Measurements from ENCODE around the gene NGLY1.

NGLY1 gene

DNA sequence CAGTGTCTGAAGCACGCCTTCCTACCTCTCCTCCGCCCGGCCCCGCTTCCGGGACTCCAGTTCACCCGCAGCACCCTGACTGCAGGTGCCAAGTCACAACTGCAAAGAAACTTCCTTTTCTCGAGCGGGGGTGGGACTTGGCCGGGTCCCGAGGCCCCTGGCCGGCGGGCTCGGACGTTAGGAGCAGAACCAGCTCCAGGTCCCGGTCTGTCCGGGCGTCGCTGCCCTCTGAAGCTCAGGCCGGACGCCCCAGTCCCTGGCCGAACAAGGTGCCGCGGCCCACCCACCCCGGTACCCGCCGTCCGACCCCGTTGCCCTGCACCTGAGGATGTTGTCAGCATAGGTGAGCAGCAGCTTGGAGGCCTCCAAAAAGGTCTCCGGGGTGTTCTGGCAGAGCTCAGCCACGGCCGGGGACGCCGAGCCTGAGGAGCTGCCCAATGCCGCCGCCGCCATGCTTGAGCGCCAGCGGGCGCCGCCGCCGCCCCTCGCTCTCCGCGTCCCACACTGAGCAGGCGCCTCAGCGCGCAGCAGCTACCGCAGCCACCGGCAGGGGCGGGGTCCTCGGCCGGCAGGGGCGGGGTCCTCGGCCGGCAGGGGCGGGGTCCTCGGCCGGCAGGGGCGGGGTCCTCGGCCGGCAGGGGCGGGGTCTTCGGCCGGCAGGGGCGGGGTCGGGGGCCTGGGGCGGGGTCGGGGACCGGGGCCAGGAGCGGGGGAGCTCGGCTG is at the start of gene NGLY1:
NGLY1 (minus strand) TSS at position 506 of the 723 bp plus-strand sequence; CDS start at position 453, 53 bp downstream.
- peak; percentile 77 for DNase-seq

GRCh38 chr3:25831578-25831977 is 48.3 kb upstream of the NGLY1 start:
- DNase-seq: no peak

- DNase-seq: no peak
Observed at GRCh38 chr3:25830373-25831280, 47.4 kb upstream of the NGLY1 start.

DNA sequence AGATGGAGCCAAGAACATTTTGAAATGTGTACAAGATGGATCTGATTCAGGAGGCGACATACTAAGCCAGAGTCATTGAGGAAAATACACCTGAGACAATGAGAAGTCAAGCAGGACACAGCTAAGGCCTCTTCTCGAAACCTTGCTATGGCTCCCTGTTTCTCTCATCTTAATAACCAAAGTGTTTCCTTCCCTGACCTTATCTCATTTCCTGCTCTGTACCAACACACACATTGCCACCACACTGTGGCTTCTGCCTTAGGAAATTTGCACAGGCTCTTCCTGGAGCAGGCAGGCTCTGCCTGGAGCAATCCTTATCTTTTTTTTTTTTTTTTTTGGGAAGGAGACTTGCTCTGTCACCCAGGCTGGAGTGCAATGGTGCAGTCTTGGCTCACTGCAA is 43.3 kb upstream of the NGLY1 start:
- DNase-seq: no peak

GRCh38 chr3:25823314-25823713 is 40.1 kb upstream of the NGLY1 start:
- DNase-seq: no peak

DNA sequence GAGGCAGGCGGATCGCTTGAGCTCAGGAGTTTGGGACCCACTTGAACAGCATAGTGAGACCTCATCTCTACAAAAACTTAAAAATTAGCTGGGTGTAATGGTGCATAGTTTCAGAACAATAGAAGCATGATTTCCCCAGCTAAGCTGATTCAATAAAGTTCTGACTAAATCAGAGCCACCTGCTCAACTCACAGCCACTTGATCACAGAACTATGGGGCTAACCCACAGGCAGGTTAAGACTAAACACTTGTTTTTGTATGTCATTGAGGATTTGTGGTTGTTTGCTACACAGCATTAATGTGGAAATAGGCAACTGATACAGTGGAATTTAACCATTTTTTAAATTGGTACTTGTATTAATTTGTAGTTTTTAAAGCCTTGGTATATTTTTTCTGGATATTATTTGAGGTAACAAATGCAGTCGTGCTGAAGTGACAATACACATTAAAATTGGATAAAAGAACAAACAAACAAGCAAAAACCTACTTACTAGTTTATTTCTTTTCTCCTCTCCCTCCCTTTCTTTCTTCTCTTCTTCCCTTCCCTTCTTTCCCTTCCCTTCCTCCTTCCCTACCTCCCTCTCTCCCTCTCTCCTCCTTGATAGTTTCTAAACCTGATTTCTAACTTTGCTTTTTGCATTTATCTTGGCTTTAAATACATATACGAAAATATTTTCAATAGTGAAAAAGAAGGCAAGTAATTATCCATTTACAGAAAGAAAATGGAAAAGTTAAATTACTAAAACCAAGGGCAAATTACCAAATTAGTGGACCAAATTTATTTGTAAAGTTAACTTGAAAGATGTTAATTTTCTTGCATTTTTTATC is 38.7 kb upstream of the NGLY1 start:
- DNase-seq: no peak

- DNase-seq: no peak
Observed at GRCh38 chr3:25820816-25821486, 37.7 kb upstream of the NGLY1 start.

GRCh38 chr3:25820366-25820765 is 37.1 kb upstream of the NGLY1 start:
- no peak for DNase-seq

DNA sequence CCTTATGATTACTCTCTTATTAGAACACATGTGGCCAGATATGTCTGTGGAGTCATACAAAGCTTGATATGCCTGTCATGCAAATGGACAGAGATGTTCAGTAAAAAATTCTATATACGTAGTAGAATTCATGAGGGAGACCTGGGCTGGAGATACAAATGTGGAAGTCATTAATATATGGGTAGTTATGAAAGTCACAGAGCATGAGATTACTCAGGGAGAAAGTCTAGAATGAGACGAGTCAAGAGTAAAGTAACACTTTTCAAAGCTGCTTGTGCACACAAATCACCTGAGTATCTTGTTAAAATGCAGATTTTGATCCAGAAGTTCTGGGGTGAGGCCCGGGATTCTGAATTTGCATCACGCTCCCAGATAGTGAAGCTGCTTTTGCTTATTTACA is 35.1 kb upstream of the NGLY1 start:
- no peak for DNase-seq

DNA sequence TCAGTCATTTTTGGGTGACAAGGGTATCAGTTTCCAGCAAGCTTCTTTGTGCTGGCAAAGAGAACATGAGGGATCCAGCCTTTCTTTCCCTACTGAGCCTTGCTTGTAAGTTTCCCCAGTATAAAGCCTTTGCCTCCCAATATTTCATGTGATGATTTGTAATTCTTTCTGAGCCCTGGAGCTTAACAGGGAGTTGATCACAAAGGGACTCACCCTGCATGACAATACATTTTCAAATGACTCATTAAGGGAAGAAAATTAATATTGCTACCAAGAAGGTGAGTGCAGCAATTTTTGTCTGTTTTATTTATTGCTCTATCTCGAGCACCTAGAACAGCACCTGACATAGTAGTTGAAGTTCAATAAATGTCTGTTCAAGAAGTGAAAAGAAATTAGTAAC is 34.4 kb upstream of the NGLY1 start:
- DNase-seq: no peak

DNA sequence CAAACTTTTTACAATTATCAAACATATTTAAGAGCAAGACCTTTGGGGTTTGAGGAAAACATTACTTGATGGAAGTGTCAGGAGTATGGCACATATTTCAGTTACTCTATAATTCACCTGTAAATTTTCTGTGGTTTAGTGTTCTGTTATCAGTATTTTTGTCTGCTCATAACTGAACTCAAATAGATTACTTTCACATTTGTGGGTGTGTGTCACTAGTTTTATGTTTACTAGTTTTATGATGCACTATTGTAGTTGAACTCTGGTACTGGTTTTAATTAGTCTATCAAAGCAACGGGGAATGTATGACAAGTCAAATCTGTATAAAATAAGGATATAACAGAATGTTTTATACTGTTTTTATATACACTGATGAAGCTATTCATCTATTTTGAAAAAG is 33.9 kb upstream of the NGLY1 start:
- DNase-seq: no peak

GRCh38 chr3:25812644-25813043 is 29.4 kb upstream of the NGLY1 start:
- DNase-seq: no peak

GRCh38 chr3:25804676-25805075 is 21.4 kb upstream of the NGLY1 start:
- no peak for DNase-seq

- no peak for DNase-seq
Observed at GRCh38 chr3:25803833-25804232, 20.6 kb upstream of the NGLY1 start.

DNA sequence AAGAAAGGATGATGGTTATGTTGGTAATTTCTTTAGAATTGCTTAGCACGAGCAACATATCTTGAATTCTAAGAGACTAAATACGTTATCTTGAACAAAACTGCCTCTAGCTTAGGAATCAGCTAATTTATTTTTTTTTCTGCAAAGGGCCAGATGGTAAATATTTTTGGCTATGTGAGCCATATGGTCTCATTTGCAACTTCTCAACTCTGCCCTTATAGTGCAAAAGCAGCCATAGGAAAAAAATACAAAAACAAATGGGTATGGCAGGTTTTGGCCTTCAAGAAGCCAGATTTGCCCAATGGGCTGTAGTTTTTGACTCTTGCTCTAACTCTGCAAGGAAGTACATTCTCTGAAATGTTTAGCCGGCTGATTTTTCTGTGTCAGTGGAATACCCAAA is 18.5 kb upstream of the NGLY1 start:
- no peak for DNase-seq

DNA sequence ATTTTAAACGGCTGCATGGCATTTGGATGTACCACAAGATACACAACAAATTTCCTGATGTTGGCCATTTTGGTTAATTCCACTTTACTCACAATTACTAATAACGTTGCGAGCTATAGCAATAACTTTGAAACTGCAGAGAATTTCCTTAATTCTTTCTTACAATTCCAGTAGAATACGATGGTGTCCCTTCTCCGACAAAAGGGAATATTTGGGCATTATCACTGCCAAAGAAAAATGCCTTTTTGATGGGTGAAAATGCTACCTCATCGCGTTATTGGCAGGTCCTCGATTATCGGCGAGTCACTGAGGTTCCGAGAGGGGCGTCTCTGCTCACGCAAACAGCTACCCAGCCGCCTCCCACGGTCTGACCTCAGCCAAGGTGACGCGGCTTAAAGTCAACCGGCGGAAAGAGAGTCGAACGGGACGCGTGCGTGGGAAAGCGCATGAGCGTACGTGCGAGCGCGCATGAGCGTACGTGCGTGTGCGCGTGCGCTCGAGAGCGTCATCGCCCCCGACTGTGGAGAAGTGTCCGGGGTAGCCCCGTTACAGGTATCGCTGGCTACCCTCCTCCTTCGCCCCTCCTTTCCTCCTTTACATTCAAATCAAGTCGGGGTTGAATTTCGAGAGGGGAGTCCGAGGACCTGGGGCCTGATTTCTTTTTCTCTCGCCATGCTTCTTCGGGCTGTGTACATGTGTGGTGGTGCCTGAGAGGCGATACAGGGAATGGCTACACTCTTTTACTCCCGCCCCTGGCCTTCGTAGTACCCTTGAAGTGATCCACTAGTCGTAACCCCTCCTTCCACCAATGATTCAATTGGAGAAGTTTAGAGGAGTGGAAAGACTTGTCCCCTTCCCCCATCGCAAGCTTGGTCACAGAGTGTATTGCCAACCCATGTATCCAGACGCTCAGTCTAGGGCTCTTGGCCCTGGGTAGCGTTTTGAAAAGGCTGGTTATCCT is 6.6 kb upstream of the NGLY1 start, which contains the start of gene OXSM:
OXSM (plus strand) TSS at position 495 of the 961 bp plus-strand sequence. CDS start 931 bp downstream, outside the sequence.
- DNase-seq: peak; percentile 91

- DNase-seq: no peak
Observed at GRCh38 chr3:25789209-25789595, 6.0 kb upstream of the NGLY1 start.

- DNase-seq: no peak
Observed at GRCh38 chr3:25787689-25788088, 4.4 kb upstream of the NGLY1 start.

- no peak for DNase-seq
Observed at GRCh38 chr3:25785826-25786225, 2.6 kb upstream of the NGLY1 start.

DNA sequence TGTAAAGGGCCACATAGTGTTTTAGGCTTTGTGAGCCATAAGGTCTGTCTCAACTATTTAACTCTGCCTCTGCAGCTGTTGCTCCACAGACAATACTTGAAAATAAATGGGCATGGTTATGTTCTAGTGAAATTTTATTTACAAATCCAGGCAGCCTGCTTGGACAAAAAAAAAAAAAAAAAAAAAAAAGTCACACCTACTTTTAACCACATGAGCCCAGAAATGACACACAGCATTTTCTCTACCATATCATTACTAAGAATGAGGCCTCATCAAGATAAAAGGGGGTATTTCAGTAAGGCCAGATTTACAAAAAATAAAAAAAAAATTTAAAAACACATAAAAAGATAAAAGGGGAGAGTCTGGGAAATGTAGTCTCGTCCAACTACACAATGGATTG is 1.7 kb upstream of the NGLY1 start:
- no peak for DNase-seq

Data from NCI-H2029 (cell line).